NCI-H524 treated with DMSO at 0.1 percent for 48 hours (cell line): ENCODE data around the gene RALY.

Source experiments
- DNase-seq: peaks from one replicate; lab custom pipeline; 2025; lab: John Stamatoyannopoulos, UW

RALY gene

DNA sequence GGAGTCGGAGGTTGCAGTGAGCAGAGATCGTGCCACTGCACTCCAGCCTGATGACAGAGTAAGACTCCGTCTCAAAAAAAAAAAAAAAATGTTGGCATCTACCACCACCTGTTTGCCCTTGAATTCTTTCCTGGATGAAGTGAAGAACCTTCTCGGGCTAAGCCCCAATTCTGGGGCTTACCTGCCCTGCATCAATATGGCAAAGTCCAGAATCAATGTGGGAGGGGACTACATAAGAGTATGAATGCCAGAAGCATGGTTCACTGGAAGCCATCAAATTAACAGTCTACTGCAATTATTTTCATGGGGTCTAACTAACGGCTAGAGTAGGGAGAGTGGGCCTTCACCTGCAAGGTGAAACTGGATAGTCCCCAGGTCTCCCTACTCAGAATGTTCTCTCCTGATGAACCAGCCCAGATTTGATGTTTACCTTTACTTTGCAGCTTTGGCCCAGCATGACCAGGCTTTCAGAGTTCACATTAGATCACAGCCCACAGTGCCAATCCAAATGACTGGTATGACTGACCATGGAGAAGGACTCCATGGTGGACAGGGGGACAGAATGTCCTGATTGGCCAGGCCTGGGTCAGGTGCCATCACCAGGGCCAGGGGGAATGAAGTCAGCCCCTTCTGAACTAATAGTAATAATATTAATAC is 7.0 kb upstream of the RALY start:
- no peak for DNase-seq

DNA sequence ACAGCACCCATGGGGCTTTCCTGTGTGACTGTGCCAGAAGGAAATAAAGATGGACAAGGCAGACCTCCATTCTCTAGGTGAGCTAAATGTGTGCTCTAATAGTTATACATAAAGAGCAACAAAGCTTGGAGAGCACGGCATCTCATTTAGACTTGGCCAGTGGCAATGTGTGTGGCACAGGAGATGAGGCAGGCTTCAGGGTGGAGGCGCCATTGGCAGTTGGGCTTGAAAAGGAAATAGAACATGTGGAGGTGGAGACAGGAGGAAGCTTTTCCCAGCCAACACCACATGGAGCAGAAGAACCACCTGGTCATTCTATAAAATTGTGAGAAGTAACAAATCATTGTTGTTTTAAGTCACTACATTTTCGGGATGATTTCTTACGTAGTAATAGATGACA is 3.6 kb upstream of the RALY start:
- no peak for DNase-seq

DNA sequence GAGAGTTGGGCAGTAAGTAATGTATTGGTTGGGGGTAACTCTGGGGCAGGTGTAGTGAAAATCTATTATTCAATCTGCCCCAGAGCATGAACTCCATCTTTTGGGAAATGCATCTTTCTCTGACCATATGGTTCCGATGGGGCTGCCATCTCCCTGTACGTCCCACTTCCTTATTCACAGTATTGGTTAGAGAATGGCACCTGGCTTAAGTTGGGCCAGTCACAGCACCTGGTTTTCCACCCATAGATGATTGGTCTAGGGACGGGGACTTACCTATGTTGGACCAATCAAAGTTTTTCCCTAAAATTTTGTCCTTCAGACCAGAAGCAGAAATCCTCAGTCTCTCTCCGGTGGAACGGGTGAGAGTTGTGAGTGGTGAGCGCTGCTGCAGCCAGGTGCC is 2.2 kb upstream of the RALY start:
- no peak for DNase-seq

DNA sequence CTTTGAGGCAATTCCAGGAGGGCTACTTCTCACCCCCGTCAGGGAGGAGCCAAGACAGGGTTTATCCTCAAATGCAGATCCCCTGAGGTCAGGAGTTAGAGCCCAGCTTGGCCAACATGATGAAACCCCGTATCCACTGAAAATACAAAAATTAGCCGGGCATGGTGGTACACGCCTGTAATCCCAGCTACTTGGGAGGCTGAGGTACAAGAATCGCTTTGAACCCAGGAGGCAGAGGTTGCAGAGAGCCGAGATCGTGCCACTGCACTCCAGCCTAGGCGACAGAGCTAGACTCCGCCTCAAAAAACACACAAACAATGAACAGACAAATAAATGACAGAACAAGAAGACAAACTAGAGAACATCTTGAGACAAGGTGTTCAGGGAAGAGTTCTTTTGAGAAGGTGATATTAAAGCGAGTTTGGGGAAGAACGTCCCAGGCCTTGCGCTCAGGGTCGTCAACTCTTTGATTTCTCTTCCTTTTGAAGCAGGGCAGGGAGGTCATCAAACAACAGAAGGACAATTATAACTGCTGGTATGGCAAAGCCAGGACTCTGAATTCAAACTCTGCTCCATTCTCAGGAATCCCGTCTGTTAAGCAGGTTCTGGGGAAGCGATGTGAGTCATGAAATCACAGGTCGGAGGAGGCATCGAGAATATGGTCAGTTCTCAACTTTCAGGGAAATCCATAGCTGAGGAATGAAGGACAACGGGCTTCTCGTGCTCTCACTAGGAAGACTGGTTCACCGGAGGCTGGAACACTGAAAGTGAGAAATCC is 1.4 kb upstream of the RALY start:
- no peak for DNase-seq

GRCh38 chr20:33992923-33993575 is 662 bp upstream of the RALY start:
- DNase-seq = peak; percentile 99

GRCh38 chr20:33994222-33994913 is 657 bp downstream of the RALY start:
- DNase-seq = peak; percentile 30

GRCh38 chr20:33995053-33995831 is 1.5 kb downstream of the RALY start:
- no peak for DNase-seq

DNA sequence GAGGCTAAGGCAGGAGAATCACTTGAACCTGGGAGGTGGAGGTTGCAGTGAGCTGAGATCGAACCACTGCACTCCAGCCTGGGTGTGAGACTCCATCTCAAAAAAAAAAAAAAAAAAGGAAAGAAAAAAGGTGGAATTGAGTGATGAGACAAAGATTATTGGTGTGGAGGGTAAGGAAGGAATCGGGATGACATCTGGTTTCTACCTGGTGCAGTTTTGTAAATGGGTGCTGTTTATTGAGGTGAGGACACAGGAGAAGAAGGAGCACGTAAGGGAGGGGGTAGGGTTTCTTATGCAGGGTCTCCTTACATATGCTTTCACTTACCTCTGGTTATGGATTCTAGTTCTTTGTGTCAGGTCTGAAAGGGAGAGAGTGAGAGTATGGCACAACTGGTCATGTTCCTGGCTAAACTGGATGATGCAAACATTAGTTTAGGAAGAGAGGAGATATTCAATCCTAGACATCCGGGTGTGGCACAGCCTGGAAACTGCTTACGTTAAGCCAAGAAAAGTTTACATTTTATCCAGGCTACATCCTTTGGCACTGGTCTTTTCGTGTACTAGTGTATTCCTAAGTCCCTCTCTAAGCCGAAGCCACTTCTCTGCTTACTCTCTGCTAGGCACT is 5.4 kb downstream of the RALY start:
- DNase-seq = no peak

DNA sequence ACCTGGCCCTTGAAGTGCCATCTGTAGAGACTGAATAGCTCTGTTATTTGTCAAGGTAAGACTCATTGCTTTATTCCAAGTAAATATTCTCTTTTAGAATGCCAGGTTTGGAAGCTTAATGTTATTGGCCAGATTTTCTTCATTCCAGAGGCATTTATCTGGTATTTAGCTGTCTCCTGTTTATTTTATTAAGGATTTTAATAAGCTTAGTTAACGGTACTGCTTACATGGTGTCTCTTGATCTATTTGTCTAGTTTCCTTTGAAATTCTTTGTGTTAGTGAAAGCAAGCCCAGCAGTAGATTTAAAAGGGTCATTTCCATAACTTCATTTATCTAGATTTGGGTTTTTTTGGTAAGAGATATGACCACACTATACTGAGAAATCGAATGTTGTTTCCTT is 7.7 kb downstream of the RALY start:
- DNase-seq = no peak

GRCh38 chr20:34004227-34004626 is 10.5 kb downstream of the RALY start:
- DNase-seq = no peak

DNA sequence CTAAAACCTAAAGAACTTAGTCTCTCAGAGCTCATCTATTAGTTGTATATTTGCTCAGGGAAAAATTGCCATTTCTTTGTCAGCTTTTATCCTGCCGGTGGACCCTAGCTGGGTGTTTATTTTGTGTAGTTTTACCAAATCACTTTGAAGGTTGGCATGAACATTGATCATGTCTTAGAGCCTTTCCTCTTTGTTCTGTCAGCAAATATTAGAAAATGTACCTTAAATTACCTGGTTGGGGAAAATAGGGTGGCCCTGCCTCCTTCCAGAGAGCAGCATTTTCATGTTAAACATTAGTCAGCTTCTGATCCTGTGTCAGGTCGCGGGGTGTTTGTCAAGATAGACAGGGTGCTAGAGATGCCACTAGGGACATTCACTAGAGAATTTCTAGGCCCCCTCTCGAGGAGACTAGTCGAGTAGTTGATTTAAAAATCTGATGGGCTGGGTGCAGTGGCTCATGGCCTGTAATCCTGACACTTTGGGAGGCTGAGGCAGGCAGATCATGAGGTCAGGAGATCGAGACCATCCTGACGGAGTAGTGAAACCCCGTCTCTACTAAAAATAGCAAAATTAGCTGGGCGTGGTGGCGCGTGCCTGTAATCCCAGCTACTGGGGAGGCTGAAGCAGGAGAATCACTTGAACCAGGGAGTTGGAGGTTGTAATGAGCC is 11.2 kb downstream of the RALY start:
- no peak for DNase-seq

- no peak for DNase-seq
These were observed 12.9 kb downstream of the RALY start for GRCh38 chr20:34006619-34007018.

- DNase-seq = no peak
These were observed 14.8 kb downstream of the RALY start for GRCh38 chr20:34008477-34008876.

DNA sequence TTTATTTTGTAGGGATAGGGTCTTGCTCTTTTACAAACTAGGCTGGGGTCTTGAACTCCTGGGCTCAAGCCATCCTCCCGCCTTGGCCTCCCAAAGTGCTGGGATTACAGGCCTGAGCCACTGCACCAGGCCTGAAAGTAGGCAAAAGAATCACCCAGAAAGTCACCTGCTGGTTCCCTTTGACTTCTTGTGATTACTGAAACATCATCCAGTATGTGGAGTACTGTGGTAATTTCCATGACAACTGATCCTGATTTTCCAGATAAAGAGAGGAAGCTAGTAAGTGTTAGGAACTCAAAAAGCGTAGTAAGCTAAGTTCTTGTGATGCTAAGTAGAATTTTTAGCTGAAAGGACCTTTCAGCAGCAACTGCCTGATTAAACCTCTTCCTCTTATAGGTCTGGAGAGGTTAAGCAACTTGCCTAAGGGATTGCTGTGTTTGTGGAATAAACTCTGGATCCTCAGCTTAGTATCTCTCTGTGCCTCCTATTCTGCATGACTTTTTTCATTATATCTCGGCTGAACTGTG is 16.8 kb downstream of the RALY start:
- DNase-seq = no peak

- no peak for DNase-seq
These were observed 17.6 kb downstream of the RALY start for GRCh38 chr20:34011275-34011674.

- no peak for DNase-seq
These were observed 18.6 kb downstream of the RALY start for GRCh38 chr20:34012330-34012729.

GRCh38 chr20:34012735-34013134 is 19.0 kb downstream of the RALY start:
- no peak for DNase-seq

DNA sequence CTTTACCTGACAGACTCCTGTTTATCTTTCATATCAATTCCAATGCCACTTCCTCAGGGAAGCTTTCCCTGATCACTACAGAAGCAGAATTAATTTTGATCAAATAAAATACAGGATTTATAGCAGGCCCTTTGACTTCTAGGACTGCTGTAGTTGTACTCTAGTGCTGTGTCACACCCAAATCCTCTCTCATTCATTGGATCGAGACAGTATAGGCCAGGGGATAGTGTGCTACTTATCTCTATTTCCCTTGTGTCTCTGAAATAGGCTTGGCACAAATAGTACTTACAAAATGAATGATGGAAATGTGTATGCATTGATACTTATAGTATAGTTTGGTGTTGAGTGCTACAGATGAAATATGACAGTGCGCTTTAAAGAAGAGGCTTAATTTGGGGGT is 19.8 kb downstream of the RALY start:
- no peak for DNase-seq

DNA sequence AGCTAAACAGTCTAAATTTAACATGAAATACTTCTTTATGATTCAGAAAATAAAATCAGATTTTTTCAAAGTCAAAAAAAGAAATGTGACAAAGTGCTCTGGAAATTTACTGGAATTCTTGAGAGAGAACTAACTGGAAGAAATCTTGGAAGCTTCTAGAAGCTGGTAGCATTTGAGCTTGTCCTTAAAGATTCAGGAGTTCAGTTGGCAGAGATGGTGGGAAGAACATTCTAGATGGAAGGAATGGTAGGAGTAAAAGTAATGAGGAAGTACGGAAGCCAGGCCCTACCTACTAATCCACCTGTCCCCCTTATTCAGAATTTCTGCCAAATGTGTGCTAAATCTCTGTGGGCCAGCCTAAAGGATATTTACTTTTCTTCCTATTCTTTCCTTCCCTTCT is 21.2 kb downstream of the RALY start:
- no peak for DNase-seq
